ENCODE data around the gene ANO3.
"Not testable (repeated sequence)": the region's sequence is repeated elsewhere in the genome, so short reads cannot be mapped to it uniquely, and the experiment has no call there.

ANO3 gene

GRCh38 chr11:26579683-26580082, 247.8 kb downstream of the ANO3 start:
- DNase-seq, result no peak

GRCh38 chr11:26580929-26581328, 249.0 kb downstream of the ANO3 start:
- no peak for DNase-seq

- no peak for DNase-seq
These were observed 251.6 kb downstream of the ANO3 start for GRCh38 chr11:26583550-26583949.

GRCh38 chr11:26584818-26585217, 252.9 kb downstream of the ANO3 start:
- no peak for DNase-seq

GRCh38 chr11:26587073-26587472, 255.1 kb downstream of the ANO3 start:
- no peak for DNase-seq

- no peak for DNase-seq
These were observed 261.8 kb downstream of the ANO3 start for GRCh38 chr11:26593691-26594090.

GRCh38 chr11:26595207-26595865, 263.4 kb downstream of the ANO3 start:
- not testable (repeated sequence) for DNase-seq

- not testable (repeated sequence) for DNase-seq
These were observed 265.2 kb downstream of the ANO3 start for GRCh38 chr11:26597049-26597689.

- no peak for DNase-seq
These were observed 266.0 kb downstream of the ANO3 start for GRCh38 chr11:26597899-26598298.

GRCh38 chr11:26599425-26599824, 267.5 kb downstream of the ANO3 start:
- DNase-seq, result no peak

GRCh38 chr11:26599876-26600434, 268.0 kb downstream of the ANO3 start:
- DNase-seq, result no peak

GRCh38 chr11:26607725-26608506, 276.0 kb downstream of the ANO3 start:
- no peak for DNase-seq

- DNase-seq, result no peak
These were observed 276.7 kb downstream of the ANO3 start for GRCh38 chr11:26608507-26609146.

GRCh38 chr11:26613759-26614158, 281.8 kb downstream of the ANO3 start:
- no peak for DNase-seq

GRCh38 chr11:26618441-26618840, 286.5 kb downstream of the ANO3 start:
- DNase-seq, result no peak

- DNase-seq, result no peak
These were observed 288.5 kb downstream of the ANO3 start for GRCh38 chr11:26620282-26621045.

GRCh38 chr11:26621132-26621531, 289.2 kb downstream of the ANO3 start:
- DNase-seq, result no peak

- DNase-seq, result no peak
These were observed 290.3 kb downstream of the ANO3 start for GRCh38 chr11:26622181-26622580.

- DNase-seq, result no peak
These were observed 291.2 kb downstream of the ANO3 start for GRCh38 chr11:26623076-26623659.

- DNase-seq, result no peak
These were observed 294.4 kb downstream of the ANO3 start for GRCh38 chr11:26626346-26626745.

GRCh38 chr11:26632691-26633159, 300.8 kb downstream of the ANO3 start:
- DNase-seq, result no peak

- DNase-seq, result not testable (repeated sequence)
These were observed 311.4 kb downstream of the ANO3 start for GRCh38 chr11:26643314-26643713.

Measured in stimulated activated naive CD4-positive, alpha-beta T cell (primary cell).